ENCODE data around the gene INMT. TPM values are rescaled to one million over a fixed set of nuclear protein-coding genes. Genes with fewer than 3 reads are reported as not detected.

Gene INMT
- total and polyA plus RNA-seq, 2 experiments from 2014 or later: 0.79 to 1.1 TPM

DNA sequence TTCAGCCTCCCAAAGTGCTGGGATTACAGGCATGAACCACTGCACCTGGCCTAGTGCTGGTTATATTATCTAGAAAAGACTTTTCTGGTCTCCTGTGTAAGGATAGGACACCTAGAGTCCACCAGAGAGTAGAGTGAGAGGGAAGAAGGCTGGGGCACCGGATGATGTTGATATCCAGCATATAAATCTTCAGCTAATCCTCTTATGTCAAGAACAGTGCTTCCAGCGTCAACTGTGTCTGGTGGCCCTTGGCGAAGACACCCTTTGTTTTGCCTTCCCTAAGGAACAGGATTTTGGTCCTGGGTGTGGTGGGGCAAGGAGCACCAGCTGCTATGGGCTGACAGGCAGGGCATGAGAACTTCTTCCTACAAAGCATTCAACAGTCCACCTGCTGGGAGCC lies 16.3 kb upstream of the INMT start:
- Histone ChIP-seq H3K4me3 (no peak overlapping the region), H2AFZ (no peak overlapping the region), H4K20me1 (replicated peaks; ENCODE audit: insufficient read depth) (no peaks in the 10 kb centered on the region), H3K27ac (ENCODE audit: low read depth) (no peak overlapping the region), H3K79me2 (replicated peaks; ENCODE audit: insufficient read depth) (no peaks in the 10 kb centered on the region), H3K4me1 (ENCODE audit: insufficient read depth) (no peaks in the 10 kb centered on the region), H3F3A (replicated peaks; ENCODE audit: low read depth) (no peaks in the 10 kb centered on the region), H3K9me2 (ENCODE audit: insufficient read depth) (0 out of 2 replicates have a peak, but pooled peaks cover 2% of the 10 kb centered on the region), H3K27me3 (ENCODE audit: insufficient read depth) (no peaks in the 10 kb centered on the region), H3K4me2 (no peak overlapping the region), H3K36me3 (ENCODE audit: insufficient read depth) (no peaks in the 10 kb centered on the region)
- no peak for DNase-seq (ENCODE audit: low spot score)
- Mint-ChIP-seq H3K27me3 (ENCODE audit: insufficient read depth, low read depth, poor library complexity) (peaks cover 10% of the 10 kb centered on the region), H3K9me3 (peaks cover 4% of the 10 kb centered on the region; the same call in 2 of the 3 replicates), H3K4me3 (no peak overlapping the region), H3K27ac (no peak overlapping the region), H3K4me1 (peaks cover 12% of the 10 kb centered on the region), H3K36me3 (ENCODE audit: low read depth) (peaks cover 4% of the 10 kb centered on the region; the same call in 2 of the 3 replicates)
- TF ChIP-seq ZNF114 (CRISPR knock-in tag; IDR thresholded peaks at IDR 0.05) (no peak), ETS1 (IDR thresholded peaks at IDR 0.05) (no peak), CTCF (conservative IDR thresholded peaks at IDR 0.05; ENCODE audit: low read depth in 2 of 2) (no peak), NANOG (IDR thresholded peaks at IDR 0.05; ENCODE audit: borderline replicate concordance) (no peak)
- ATAC-seq: no peak

DNA sequence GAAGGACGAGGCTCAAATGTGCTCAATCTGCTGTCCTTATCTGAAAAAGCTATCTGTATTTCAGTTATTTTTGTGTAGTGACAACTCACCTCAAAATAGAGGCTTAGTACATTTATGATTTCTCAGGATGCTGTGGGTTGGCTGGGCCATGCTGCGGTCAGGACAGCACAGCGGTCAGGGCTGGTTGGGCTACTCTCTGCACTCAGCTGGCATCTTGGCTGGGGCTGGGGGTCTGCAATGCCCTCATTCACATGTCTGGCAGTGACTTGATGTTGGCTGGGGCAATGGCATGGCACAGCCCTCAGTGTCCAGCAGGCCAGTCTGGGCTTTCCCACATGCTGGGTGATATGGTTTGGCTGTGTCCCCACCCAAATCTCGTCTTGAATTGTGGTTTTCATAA lies 15.6 kb upstream of the INMT start:
- Histone ChIP-seq H3K79me2 (replicated peaks; ENCODE audit: insufficient read depth) (no peaks in the 10 kb centered on the region), H3F3A (replicated peaks; ENCODE audit: low read depth) (no peaks in the 10 kb centered on the region), H3K27ac (ENCODE audit: low read depth) (no peak overlapping the region), H4K20me1 (replicated peaks; ENCODE audit: insufficient read depth) (no peaks in the 10 kb centered on the region), H3K36me3 (ENCODE audit: insufficient read depth) (no peaks in the 10 kb centered on the region), H3K4me1 (ENCODE audit: insufficient read depth) (no peaks in the 10 kb centered on the region), H3K27me3 (ENCODE audit: insufficient read depth) (no peaks in the 10 kb centered on the region), H3K4me2 (no peak overlapping the region), H3K9me2 (ENCODE audit: insufficient read depth) (0 out of 2 replicates have a peak, but pooled peaks cover 2% of the 10 kb centered on the region), H3K4me3 (no peak overlapping the region), H2AFZ (no peak overlapping the region)
- Mint-ChIP-seq H3K36me3 (ENCODE audit: low read depth) (peaks cover 4% of the 10 kb centered on the region; the same call in 2 of the 3 replicates), H3K4me1 (peaks cover 10% of the 10 kb centered on the region), H3K27me3 (ENCODE audit: insufficient read depth, low read depth, poor library complexity) (peaks cover 12% of the 10 kb centered on the region), H3K27ac (no peak overlapping the region), H3K4me3 (no peak overlapping the region), H3K9me3 (peaks cover 4% of the 10 kb centered on the region; the same call in 2 of the 3 replicates)
- no peak for ATAC-seq
- no peak for DNase-seq (ENCODE audit: low spot score)
- TF ChIP-seq NANOG (IDR thresholded peaks at IDR 0.05; ENCODE audit: borderline replicate concordance): no peak
- TF ChIP-seq ZNF114 (CRISPR knock-in tag; IDR thresholded peaks at IDR 0.05): no peak
- no peak for TF ChIP-seq EZH2phosphoT487 (IDR thresholded peaks at IDR 0.05; ENCODE audit: unreplicated experiment)
- TF ChIP-seq CREB1 (CRISPR knock-in tag; IDR thresholded peaks at IDR 0.05; ENCODE audit: low read depth): no peak
- TF ChIP-seq ZNF462 (CRISPR knock-in tag; IDR thresholded peaks at IDR 0.05): no peak
- TF ChIP-seq, protein P1, sequence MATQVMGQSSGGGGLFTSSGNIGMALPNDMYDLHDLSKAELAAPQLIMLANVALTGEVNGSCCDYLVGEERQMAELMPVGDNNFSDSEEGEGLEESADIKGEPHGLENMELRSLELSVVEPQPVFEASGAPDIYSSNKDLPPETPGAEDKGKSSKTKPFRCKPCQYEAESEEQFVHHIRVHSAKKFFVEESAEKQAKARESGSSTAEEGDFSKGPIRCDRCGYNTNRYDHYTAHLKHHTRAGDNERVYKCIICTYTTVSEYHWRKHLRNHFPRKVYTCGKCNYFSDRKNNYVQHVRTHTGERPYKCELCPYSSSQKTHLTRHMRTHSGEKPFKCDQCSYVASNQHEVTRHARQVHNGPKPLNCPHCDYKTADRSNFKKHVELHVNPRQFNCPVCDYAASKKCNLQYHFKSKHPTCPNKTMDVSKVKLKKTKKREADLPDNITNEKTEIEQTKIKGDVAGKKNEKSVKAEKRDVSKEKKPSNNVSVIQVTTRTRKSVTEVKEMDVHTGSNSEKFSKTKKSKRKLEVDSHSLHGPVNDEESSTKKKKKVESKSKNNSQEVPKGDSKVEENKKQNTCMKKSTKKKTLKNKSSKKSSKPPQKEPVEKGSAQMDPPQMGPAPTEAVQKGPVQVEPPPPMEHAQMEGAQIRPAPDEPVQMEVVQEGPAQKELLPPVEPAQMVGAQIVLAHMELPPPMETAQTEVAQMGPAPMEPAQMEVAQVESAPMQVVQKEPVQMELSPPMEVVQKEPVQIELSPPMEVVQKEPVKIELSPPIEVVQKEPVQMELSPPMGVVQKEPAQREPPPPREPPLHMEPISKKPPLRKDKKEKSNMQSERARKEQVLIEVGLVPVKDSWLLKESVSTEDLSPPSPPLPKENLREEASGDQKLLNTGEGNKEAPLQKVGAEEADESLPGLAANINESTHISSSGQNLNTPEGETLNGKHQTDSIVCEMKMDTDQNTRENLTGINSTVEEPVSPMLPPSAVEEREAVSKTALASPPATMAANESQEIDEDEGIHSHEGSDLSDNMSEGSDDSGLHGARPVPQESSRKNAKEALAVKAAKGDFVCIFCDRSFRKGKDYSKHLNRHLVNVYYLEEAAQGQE (IDR thresholded peaks at IDR 0.05; ENCODE audit: unreplicated experiment): no peak
- no peak for TF ChIP-seq EZH2 (IDR thresholded peaks at IDR 0.05; ENCODE audit: low read depth, unreplicated experiment)

All from GM23338 (cell line).